ENCODE measurements around the gene TNPO3.

DNA sequence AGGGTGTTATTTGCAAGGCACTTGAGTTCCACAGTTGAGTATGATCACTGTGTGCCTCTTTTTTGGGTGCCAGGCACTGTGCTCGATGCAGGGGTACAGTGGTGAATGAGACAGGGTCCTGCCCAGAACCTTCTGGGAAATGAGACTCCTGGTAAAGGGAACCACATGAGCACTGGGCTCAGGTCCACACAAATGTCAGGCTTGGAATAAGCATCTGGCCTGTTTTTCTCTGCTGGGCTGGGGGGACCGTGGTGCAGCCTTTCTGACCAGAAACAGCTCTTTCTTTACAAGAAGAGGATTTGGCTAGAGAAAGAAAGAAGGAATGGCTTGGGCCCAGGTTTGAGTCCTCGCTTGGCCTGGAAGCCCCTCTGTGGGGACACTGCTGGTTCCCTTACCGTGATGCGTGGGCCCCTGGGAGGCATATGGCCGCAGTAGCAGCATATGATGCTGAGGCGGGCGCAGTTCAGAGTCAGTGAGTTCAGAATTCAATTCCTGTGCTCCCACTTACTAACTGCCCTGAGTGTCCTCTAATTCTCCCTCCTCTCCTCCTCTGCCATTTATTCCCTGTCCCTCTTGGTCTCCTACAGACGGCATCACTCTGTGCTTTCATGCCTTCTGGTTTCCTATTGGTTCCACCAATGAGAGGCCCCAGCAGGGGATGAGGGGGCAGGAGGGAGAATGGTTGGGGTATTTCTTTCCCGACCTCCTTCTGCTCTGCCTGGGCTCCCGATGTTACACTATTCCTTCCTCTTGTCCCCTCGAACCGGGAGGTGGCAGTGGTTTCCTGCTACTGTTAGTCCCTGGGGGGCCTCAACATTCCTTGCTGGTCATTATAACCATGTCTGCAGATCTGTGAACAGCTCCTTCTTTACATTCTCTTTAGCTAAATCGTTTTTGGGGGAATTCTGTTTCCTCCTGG lies 134.8 kb downstream of the TNPO3 start:
- TF ChIP-seq, protein P1, sequence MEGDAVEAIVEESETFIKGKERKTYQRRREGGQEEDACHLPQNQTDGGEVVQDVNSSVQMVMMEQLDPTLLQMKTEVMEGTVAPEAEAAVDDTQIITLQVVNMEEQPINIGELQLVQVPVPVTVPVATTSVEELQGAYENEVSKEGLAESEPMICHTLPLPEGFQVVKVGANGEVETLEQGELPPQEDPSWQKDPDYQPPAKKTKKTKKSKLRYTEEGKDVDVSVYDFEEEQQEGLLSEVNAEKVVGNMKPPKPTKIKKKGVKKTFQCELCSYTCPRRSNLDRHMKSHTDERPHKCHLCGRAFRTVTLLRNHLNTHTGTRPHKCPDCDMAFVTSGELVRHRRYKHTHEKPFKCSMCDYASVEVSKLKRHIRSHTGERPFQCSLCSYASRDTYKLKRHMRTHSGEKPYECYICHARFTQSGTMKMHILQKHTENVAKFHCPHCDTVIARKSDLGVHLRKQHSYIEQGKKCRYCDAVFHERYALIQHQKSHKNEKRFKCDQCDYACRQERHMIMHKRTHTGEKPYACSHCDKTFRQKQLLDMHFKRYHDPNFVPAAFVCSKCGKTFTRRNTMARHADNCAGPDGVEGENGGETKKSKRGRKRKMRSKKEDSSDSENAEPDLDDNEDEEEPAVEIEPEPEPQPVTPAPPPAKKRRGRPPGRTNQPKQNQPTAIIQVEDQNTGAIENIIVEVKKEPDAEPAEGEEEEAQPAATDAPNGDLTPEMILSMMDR (IDR thresholded peaks at IDR 0.05) = no peak
- TF ChIP-seq POLR2A (IDR thresholded peaks at IDR 0.05) (no peak), EP300 (IDR thresholded peaks at IDR 0.05) (no peak)

Data from upper lobe of left lung (tissue), 4 donors.